NCI-H69 (cell line): ENCODE measurements around the gene SDR42E2.
A peak's percentile ranks its signal among the peaks of the same experiment; 100 is the strongest.
"Not testable (repeated sequence)": the region's sequence is repeated elsewhere in the genome, so short reads cannot be mapped to it uniquely, and the experiment has no call there.

ENCODE experiments used
- DNase-seq: peaks from one replicate; lab custom pipeline; 2025; lab: John Stamatoyannopoulos, UW

SDR42E2 gene

GRCh38 chr16:22161999-22162655, at the start of gene SDR42E2:
SDR42E2 (plus strand) TSS chr16:22162506; CDS start chr16:22165583, 3,077 bp downstream.
- peak; percentile 74 for DNase-seq

- no peak for DNase-seq
Measured at GRCh38 chr16:22116095-22116700, 46.1 kb upstream of the SDR42E2 start.

GRCh38 chr16:22117609-22118008, 44.7 kb upstream of the SDR42E2 start:
- DNase-seq = peak; percentile 69

GRCh38 chr16:22120440-22120839, 41.9 kb upstream of the SDR42E2 start:
- DNase-seq = no peak

- no peak for DNase-seq
Measured at GRCh38 chr16:22122239-22122638, 40.1 kb upstream of the SDR42E2 start.

- DNase-seq = no peak
Measured at GRCh38 chr16:22123146-22123545, 39.2 kb upstream of the SDR42E2 start.

GRCh38 chr16:22123759-22124490, 38.4 kb upstream of the SDR42E2 start:
- DNase-seq = no peak

GRCh38 chr16:22124583-22125284, 37.6 kb upstream of the SDR42E2 start:
- no peak for DNase-seq

- no peak for DNase-seq
Measured at GRCh38 chr16:22126037-22126558, 36.2 kb upstream of the SDR42E2 start.

GRCh38 chr16:22128537-22128936, 33.8 kb upstream of the SDR42E2 start:
- DNase-seq = not testable (repeated sequence)

GRCh38 chr16:22130528-22130927, 31.8 kb upstream of the SDR42E2 start:
- no peak for DNase-seq

- DNase-seq = no peak
Measured at GRCh38 chr16:22132801-22133200, 29.5 kb upstream of the SDR42E2 start.

GRCh38 chr16:22138482-22138881, 23.8 kb upstream of the SDR42E2 start:
- DNase-seq = no peak

- DNase-seq = no peak
Measured at GRCh38 chr16:22139008-22139407, 23.3 kb upstream of the SDR42E2 start.

GRCh38 chr16:22139732-22140131, 22.6 kb upstream of the SDR42E2 start:
- no peak for DNase-seq

- DNase-seq = peak; percentile 12
Measured at GRCh38 chr16:22141767-22142166, 20.5 kb upstream of the SDR42E2 start.

- no peak for DNase-seq
Measured at GRCh38 chr16:22144520-22144919, 17.8 kb upstream of the SDR42E2 start.

- no peak for DNase-seq
Measured at GRCh38 chr16:22147853-22148252, 14.5 kb upstream of the SDR42E2 start.

GRCh38 chr16:22151246-22151998, 10.9 kb upstream of the SDR42E2 start:
- DNase-seq = no peak

GRCh38 chr16:22152316-22152715, 10.0 kb upstream of the SDR42E2 start:
- DNase-seq = no peak

GRCh38 chr16:22153078-22153477, 9.2 kb upstream of the SDR42E2 start:
- DNase-seq = not testable (repeated sequence)

- no peak for DNase-seq
Measured at GRCh38 chr16:22161401-22161800, 905 bp upstream of the SDR42E2 start.
